GM19238 (cell line): ENCODE measurements around the gene SPP1.
"Not testable (repeated sequence)": the region's sequence is repeated elsewhere in the genome, so short reads cannot be mapped to it uniquely, and the experiment has no call there.

ENCODE experiments used
- DNase-seq: peaks from one replicate; pipeline ENCODE4 v3.0.0; 2011; ENCODE audit warnings: low spot score; ENCODE audit not compliant: insufficient read length

Gene SPP1

DNA sequence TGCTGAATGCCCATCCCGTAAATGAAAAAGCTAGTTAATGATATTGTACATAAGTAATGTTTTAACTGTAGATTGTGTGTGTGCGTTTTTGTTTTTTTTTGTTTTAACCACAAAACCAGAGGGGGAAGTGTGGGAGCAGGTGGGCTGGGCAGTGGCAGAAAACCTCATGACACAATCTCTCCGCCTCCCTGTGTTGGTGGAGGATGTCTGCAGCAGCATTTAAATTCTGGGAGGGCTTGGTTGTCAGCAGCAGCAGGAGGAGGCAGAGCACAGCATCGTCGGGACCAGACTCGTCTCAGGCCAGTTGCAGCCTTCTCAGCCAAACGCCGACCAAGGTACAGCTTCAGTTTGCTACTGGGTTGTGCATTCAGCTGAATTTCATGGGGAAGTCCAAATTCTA lies at the start of gene SPP1:
SPP1 (plus strand) TSS at position 249 of the 400 bp plus-strand sequence. CDS start 1,182 bp downstream, outside the sequence.
- no peak for DNase-seq

DNA sequence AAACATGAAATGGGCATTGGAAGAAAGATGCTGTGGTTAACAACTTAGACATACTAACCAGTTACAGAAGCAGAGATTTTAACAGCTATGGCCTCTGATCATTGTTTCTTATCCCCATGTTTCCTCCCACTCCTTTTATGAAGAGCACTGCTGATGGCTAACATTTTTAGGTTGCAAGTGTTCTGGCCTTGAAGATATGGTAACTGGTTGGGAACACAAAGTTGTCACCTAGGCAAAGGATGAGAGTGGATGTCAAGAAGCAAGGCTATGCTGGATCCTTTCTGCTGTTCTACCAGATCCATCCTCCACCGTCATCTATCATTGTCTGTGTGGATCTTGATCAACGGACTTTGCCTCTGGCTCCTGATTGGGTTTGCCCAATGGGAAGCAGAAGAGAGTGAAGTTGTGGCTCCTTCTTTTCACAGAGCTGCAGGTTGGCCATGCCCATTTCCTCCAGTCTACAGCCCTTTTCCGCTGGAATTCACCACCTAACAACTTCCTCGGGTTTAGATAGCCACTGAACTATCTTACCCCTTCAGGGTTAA lies 48.9 kb upstream of the SPP1 start:
- DNase-seq, result no peak

DNA sequence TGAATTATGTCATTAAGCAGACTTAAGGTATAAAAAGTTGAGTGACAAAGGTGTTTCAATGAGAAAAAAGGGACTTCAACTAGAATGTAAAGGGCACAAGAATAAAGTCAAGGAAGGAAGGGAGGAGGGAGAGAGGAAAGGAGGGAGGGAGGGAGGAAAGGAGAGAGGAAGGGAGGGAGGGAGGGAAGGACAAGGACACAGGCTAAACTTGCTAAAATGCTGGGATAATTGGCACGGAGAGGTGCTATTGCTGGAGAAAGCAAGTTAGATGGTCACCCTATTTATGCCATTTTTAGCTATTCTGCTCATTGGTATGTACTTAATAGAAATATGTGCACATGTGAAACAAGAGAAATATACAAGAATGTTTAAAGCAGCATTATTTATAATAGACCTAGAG lies 44.9 kb upstream of the SPP1 start:
- DNase-seq, result no peak

DNA sequence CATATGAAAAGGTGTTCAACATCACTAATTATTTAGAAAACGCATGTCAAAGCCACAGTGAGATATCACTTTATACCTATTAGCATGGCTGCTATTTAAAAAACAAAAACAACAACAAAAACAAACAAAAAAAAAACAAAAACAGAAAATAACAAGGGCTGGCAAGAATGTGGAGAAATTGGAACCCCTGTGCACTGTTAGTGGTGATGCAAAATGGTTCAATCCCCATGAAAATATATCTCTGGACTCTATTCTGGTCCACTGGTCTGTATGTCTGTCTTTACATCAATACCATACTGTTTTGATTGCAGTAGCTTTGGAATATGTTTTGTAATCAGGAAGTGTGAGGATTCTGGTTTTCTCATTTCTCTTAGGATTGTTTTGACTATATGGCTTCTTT lies 43.6 kb upstream of the SPP1 start:
- no peak for DNase-seq

- DNase-seq, result no peak
Observed at GRCh38 chr4:87932718-87933141, 42.8 kb upstream of the SPP1 start.

DNA sequence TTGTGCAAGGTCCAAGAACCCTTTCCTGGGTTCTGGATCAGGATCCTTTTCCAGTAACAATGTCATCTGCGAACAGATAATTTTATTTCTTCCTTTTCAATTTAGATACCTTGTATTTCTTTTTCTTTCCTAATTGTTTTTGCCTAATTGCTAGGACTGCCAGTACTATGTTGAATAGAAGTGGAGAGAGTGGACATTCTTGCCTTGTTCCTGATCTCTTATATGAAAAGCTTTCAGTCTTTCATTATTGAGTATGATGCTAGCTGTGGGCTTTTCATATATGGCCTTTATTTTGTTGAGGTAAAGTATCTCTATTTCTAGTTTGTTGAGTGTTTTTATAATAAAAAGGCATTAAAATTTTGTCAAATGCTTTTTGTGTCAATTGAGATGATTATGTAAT lies 42.2 kb upstream of the SPP1 start:
- DNase-seq, result no peak

- no peak for DNase-seq
Observed at GRCh38 chr4:87934157-87934704, 41.3 kb upstream of the SPP1 start.

GRCh38 chr4:87934973-87935372 lies 40.5 kb upstream of the SPP1 start:
- DNase-seq, result no peak

DNA sequence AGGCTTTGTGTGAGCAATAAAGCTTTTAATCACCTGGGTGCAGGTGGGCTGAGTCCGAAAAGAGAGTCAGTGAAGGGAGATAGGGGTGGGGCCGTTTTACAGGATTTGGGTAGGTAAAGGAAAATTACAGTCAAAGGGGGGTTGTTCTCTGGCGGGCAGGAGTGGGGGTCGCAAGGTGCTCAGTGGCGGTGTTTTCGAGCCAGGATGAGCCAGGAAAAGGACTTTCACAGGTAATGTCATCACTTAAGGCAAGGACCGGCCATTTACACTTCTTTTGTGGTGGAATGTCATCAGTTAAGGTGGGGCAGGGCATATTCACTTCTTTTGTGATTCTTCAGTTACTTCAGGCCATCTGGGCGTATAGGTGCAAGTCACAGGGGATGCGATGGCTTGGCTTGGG lies 39.6 kb upstream of the SPP1 start:
- not testable (repeated sequence) for DNase-seq

GRCh38 chr4:87937523-87937922 lies 38.0 kb upstream of the SPP1 start:
- DNase-seq, result no peak

DNA sequence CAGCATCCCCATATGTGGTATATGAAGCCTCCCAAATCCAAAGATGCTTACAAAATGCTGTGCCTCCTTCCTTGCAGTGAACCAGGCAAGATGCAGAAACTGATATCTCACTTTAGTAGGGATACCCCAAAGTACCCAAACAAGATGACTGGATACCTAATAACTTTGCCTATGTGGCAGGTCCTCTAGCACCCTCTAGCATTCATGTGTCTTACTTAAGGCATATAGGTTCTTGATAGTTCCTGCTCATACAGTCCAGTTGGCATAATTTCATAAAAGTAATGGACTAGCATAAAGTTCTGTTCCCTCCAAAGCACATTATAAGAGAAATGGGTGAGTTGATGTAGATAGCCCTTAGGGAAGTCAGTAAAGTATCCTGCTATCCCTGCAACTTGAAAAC lies 36.8 kb upstream of the SPP1 start:
- no peak for DNase-seq

- DNase-seq, result no peak
Observed at GRCh38 chr4:87939978-87940690, 35.4 kb upstream of the SPP1 start.

DNA sequence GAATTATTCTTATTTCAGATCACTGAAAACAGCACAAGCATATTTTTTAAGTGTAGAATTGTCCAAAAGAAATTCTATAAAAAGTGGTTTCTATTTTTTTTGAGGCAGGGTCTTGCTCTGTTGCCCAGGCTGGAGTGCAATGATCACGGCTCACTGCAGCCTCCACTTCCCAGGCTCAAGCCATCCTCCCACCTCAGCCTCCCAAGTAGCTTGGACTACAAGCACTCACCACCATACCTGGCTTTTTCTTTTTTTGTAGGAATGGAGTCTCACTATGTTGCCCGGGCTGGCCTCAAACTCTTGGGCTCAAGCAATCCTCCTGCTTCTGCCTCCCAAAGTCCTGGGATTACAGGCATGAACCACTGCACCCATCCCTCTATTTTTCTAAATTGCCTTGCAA lies 34.7 kb upstream of the SPP1 start:
- DNase-seq, result not testable (repeated sequence)

GRCh38 chr4:87941537-87942392 lies 33.7 kb upstream of the SPP1 start:
- DNase-seq, result no peak

GRCh38 chr4:87943660-87944149 lies 31.8 kb upstream of the SPP1 start:
- no peak for DNase-seq

DNA sequence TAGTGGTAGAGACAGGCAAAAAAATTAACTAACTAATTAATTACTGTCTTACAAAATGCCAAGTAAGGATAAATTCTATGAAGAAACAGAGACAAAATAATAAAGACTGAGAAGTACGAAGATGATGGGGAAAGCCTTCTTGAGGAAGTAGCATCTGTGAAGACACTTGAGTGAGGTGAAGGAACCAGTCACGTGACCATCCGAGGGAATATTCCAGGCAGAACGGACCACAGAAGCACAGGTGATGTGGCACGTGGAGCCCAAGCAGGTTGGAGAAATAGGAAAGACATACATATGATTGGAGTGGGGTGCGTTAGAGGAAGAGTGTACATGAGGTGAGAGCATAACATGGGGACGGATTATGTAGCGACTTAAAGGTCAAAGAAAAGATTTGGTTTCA lies 30.5 kb upstream of the SPP1 start:
- no peak for DNase-seq

GRCh38 chr4:87946766-87947165 lies 28.7 kb upstream of the SPP1 start:
- DNase-seq, result no peak

- no peak for DNase-seq
Observed at GRCh38 chr4:87947381-87948160, 27.9 kb upstream of the SPP1 start.

DNA sequence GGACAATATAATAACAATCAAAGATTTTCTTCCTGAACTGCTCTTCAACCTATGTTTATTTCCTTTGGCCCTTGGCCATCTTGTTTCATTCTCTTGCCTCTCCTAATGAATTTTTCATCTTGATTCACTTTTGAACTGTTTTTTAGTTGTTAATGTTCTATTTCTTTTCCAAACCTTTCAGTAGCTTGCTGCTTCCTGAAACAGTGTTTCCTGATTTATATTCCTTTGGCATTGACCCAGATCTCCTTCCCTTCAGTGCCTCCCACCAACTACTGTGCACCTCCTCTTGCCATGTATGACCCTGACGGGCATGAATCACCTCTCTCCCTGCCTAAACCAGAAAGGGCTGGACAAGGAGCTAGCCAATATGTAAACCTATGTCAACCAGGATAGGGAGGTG lies 25.6 kb upstream of the SPP1 start:
- DNase-seq, result no peak

DNA sequence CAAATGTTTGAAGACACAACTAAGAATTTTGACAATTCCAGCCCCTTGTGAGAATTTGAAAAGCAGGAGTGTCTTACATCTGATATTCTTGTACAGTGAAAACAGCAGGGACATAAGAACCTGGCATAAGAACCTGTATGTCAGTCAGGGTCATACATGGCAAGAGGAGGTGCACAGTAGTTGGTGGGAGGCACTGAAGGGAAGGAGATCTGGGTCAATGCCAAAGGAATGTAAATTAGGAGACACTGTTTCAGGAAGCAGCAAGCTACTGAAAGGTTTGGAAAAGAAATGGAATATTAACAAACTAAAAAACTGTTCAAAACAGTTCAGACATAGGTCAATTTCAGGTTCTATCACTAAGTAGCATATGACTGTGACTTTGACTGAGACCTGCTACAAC lies 25.0 kb upstream of the SPP1 start:
- DNase-seq, result no peak

GRCh38 chr4:87950936-87951511 lies 24.5 kb upstream of the SPP1 start:
- no peak for DNase-seq
